Common myeloid progenitor, CD34-positive (primary cell): Measurements from ENCODE around the gene ZNF780A.

Experiments used
- CTCF ChIA-PET: fragments of 350-600 bp; sonication (Branson Sonifier 250); formaldehyde crosslinking; loops from one replicate; lab custom pipeline; 2021; ENCODE audit warnings: antibody characterized with exemption; lab: Charles Lee
- POLR2A ChIA-PET: fragments of 350-600 bp; sonication (Branson Sonifier 250); formaldehyde crosslinking; loops from one replicate; lab custom pipeline; 2021; ENCODE audit warnings: antibody characterized with exemption; lab: Charles Lee
- DNase-seq, 3 donors: peaks; one replicate each; pipeline versions ENCODE4 v3.0.0 to v3.0.0-alpha.2; 2013
- H3K27ac ChIP-seq, 2 experiments: 1 replicate in 1 of 2; 2 replicates in 1 of 2; pipeline ENCODE4 v1.7.0; 2013; ENCODE audit warnings: inconsistent platforms in 2 of 2, low read length in 2 of 2, mild to moderate bottlenecking in 2 of 2, low read depth in 1 of 2, moderate library complexity in 1 of 2; ENCODE audit not compliant: severe bottlenecking in 2 of 2, insufficient read depth in 1 of 2, poor library complexity in 1 of 2
- H3K27me3 ChIP-seq, 5 experiments: replicated peaks in 2 of 5; 1 replicate in 3 of 5; 2 replicates in 2 of 5; pipeline versions ENCODE4 v1.6.1 to v1.7.0; 2013; ENCODE audit warnings: low read length in 4 of 5, mild to moderate bottlenecking in 2 of 5, moderate library complexity in 2 of 5, inconsistent platforms in 1 of 5; ENCODE audit not compliant: insufficient read depth in 5 of 5, control insufficient read depth in 4 of 5
- H3K36me3 ChIP-seq, 4 experiments: 1 replicate in 2 of 4; 2 replicates in 2 of 4; pipeline versions ENCODE4 v1.6.1 to v1.7.0; 2013; ENCODE audit warnings: low read length in 3 of 4, control low read depth in 1 of 4, mild to moderate bottlenecking in 1 of 4; ENCODE audit not compliant: control insufficient read depth in 4 of 4, insufficient read depth in 4 of 4
- H3K4me1 ChIP-seq, 4 experiments: 1 replicate in 3 of 4; 2 replicates in 1 of 4; pipeline versions ENCODE4 v1.6.1 to v1.7.1; 2013; ENCODE audit warnings: low read length in 3 of 4, mild to moderate bottlenecking in 3 of 4, control low read depth in 1 of 4, inconsistent platforms in 1 of 4, moderate library complexity in 1 of 4; ENCODE audit not compliant: control insufficient read depth in 4 of 4, insufficient read depth in 4 of 4; ENCODE audit errors: control extremely low read depth in 1 of 4
- H3K4me3 ChIP-seq, 7 experiments: 1 replicate in 4 of 7; 2 replicates in 3 of 7; pipeline versions ENCODE4 v1.5.1 to v1.7.0; 2013; ENCODE audit warnings: mild to moderate bottlenecking in 7 of 7, low read length in 6 of 7, moderate library complexity in 6 of 7, inconsistent platforms in 2 of 7, low read depth in 2 of 7, control low read depth in 1 of 7; ENCODE audit not compliant: insufficient read depth in 4 of 7, control insufficient read depth in 1 of 7; ENCODE audit errors: extremely low read depth in 1 of 7
- H3K9me3 ChIP-seq, 5 experiments: 1 replicate in 4 of 5; 2 replicates in 1 of 5; pipeline versions ENCODE4 v1.6.1 to v1.7.1; 2013; ENCODE audit warnings: low read length in 4 of 5, mild to moderate bottlenecking in 2 of 5, inconsistent platforms in 1 of 5, low read depth in 1 of 5, moderate library complexity in 1 of 5; ENCODE audit not compliant: control insufficient read depth in 4 of 5, insufficient read depth in 2 of 5; ENCODE audit errors: control extremely low read depth in 1 of 5
- WGBS: methylation state at CpG from one replicate; pipeline ENCODE4 v1.1.5; 2013; ENCODE audit not compliant: insufficient coverage; 5-methylcytosine and 5-hydroxymethylcytosine counted together

Gene ZNF780A

DNA sequence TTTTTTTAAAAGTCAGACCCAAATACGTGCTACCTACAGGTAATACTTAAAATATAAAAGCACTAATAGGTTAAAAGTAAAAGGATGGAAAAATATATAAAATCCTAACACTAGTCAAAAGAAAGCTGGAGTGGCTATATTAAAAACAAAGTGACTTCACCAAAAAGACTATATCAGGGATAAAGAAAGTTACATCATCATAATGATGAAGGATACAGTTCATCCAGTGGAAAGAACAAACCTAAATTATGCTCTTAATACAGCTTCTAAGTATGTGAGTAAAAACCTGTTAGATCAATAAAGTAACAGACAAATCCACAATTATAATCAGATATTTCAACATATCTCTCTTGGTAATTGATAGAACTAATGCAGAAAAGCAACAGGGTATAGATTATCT is 33.6 kb downstream of the ZNF780A start:
- WGBS, result no CpG with 5 or more reads among the region's 1 CpG
- Histone ChIP-seq H3K27me3 (no peaks in the 10 kb centered on the region), H3K4me3 (peak overlapping the region in 3 of 7 experiments; percentile 76 to 93 (median 79)), H3K4me1 (peaks cover 4 to 20% (median 10%) of the 10 kb centered on the region in 4 experiments), H3K27ac (no peak overlapping the region), H3K9me3 (peaks cover 0 to 25% (median 9%) of the 10 kb centered on the region in 5 experiments), H3K36me3 (peaks cover 0 to 4% (median 0%) of the 10 kb centered on the region in 4 experiments)
- ChIA-PET CTCF (interaction anchor here (1.4 to 2.4 kb wide), 2 partner anchors 22 to 108 kb away, joined by 3 to 5 read pairs; no protein-coding TSS in a partner anchor), POLR2A (no interaction called here)
- no peak for DNase-seq

DNA sequence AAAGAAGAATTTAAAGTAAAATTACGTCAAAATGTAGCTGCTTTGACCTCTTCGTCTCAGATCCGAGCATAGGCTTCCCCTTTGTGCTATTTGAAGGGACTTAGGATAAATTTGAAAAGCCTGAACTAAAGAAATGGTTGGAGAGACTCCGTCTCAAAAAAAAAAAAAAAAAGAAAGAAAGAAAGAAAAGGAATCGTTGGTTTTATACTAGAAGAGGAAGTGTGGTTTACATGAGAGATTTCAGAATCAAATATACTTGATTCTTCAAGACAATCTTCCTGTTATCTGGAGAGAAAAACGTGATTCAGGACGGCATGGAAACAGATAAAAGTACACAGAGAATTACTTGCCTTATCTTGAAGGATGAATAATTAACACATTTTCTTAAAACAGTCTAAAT is 34.2 kb downstream of the ZNF780A start:
- peak in 1 of 3 donors; percentile 49 for DNase-seq
- no peaks in the 10 kb centered on the region for H3K27me3 ChIP-seq
- H3K9me3 ChIP-seq, result peaks cover 2 to 31% (median 9%) of the 10 kb centered on the region in 5 experiments
- H3K36me3 ChIP-seq, result peaks cover 0 to 10% (median under 1%) of the 10 kb centered on the region in 4 experiments
- POLR2A ChIA-PET, result no interaction called here
- CTCF ChIA-PET, result interaction anchor here (1.4 to 2.4 kb wide), 3 partner anchors 23 to 109 kb away, joined by 3 to 7 read pairs (median 5); partner anchors contain the start of gene PSMC4
- peak overlapping the region; percentile 14 to 67 for H3K27ac ChIP-seq
- peaks cover 4 to 20% (median 10%) of the 10 kb centered on the region in 4 experiments for H3K4me1 ChIP-seq
- peak overlapping the region in 6 of 7 experiments; percentile 76 to 95 (median 92) for H3K4me3 ChIP-seq
- 0% methylated on average over 3 of the region's 7 CpGs for WGBS

DNA sequence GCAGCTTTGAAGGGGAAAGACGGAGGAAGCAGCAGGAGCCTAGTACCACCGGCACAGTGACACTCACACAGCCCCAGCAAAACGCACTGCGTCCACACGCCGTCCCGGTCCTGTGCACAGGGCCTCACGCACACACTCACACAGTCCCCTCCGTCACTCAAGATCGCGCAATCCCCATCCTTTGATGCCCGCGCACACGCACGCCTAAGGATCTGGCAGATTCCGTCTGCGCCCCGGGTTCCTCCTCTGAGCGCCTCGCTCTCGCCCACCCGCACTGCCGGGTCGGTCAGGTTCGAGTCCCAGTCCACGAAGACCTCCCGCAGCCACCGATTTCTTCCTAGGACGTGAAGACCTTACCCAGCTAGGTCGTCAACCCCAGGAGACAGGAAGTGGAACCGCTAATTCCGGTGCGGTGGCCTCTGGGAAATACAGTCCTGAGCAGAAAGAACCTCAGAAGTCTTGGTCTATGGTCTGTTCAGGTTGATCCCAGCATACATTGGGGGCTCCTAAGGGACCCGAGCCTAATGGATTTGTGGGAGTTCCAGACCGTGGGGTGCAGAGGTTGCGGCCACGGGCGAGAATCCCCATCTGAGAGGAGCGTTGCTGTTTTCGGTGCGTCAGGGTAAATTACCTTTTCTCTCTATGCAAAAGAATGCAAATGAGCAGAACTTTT is 34.8 kb downstream of the ZNF780A start, which contains the start of gene ZNF780B:
Gene ZNF780B, minus strand, starts transcription at position 400 of the 673 bp plus-strand sequence. CDS start 5,899 bp downstream, outside the sequence.
- POLR2A ChIA-PET, result no interaction called here
- DNase-seq, result peak; percentile 64 to 86 (median 80)
- peaks cover 0 to 12% (median 1%) of the 10 kb centered on the region in 4 experiments for H3K36me3 ChIP-seq
- H3K4me3 ChIP-seq, result peak within 1 kb of the TSS; percentile 73 to 95 (median 91)
- peak within 1 kb of the TSS; percentile 14 to 67 for H3K27ac ChIP-seq
- no peaks in the 10 kb centered on the region for H3K27me3 ChIP-seq
- CTCF ChIA-PET, result interaction anchor here (0.6 to 2.4 kb wide), 5 partner anchors 24 to 292 kb away, joined by 3 to 7 read pairs (median 4); partner anchors contain the start of gene PSMC4
- peaks cover 2 to 31% (median 9%) of the 10 kb centered on the region in 5 experiments for H3K9me3 ChIP-seq
- 0% methylated on average over 37 of the region's 41 CpGs for WGBS
- peaks cover 4 to 20% (median 10%) of the 10 kb centered on the region in 4 experiments for H3K4me1 ChIP-seq

DNA sequence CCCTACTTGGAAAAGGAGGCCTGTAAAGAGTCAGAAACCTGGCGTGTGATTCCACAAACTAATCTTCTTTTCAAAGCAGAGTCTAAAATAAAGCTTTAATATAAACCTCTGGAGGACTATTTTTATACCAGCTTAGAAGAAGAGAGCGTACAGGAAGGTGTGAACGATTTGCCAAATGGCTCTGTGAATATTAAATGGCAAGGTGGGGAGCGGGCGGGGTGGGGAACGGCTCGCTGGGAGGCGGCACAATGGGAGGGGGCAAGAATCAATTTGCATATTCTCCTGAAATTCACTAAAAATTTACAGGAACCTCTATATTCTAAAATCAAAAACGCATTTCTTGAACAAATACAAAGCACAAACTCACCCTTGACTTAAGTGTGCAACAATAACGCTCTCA is 35.7 kb downstream of the ZNF780A start:
- peak overlapping the region in 1 of 2 experiments; percentile 67 for H3K27ac ChIP-seq
- POLR2A ChIA-PET, result no interaction called here

DNA sequence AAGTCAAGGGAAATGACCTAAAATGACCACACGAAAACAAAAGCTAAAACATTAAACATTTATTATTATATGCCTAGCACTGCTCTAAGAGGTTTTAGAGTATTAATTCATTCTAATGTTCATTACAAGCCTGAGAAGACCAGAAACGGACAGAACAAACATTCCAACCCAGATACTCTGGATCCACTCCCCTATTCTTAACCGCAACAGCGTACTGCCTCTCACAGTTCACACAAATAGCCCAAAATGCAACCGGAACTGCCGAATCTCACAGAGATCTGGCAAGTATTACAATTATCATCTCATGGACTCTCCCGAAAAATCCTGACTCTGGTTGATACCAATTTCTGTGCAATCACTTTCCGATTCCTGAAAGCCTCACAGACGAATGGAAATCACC is 36.1 kb downstream of the ZNF780A start:
- DNase-seq, result no peak
- Histone ChIP-seq H3K4me3 (peak overlapping the region in 2 of 7 experiments; percentile 6 to 79), H3K4me1 (peaks cover 4 to 20% (median 10%) of the 10 kb centered on the region in 4 experiments), H3K9me3 (peaks cover 6 to 37% (median 14%) of the 10 kb centered on the region in 5 experiments), H3K27ac (no peak overlapping the region), H3K36me3 (peaks cover 5 to 22% (median 11%) of the 10 kb centered on the region in 4 experiments), H3K27me3 (no peaks in the 10 kb centered on the region)
- ChIA-PET POLR2A (no interaction called here), CTCF (interaction anchor here (2.3 kb wide), 1 partner anchor 84 kb away, joined by 7 read pairs; the partner anchor contains the start of gene PSMC4)
- 100% methylated on average over 5 of the region's 9 CpGs for WGBS

More for the DNA sequence above, 35.7 kb downstream of the ZNF780A start:
- Histone ChIP-seq H3K36me3 (peaks cover 5 to 19% (median 9%) of the 10 kb centered on the region in 4 experiments), H3K27me3 (no peaks in the 10 kb centered on the region), H3K9me3 (peaks cover 6 to 39% (median 14%) of the 10 kb centered on the region in 5 experiments), H3K4me3 (peak overlapping the region in 6 of 7 experiments; percentile 76 to 95 (median 92)), H3K4me1 (peaks cover 4 to 20% (median 10%) of the 10 kb centered on the region in 4 experiments)
- DNase-seq, result no peak
- CTCF ChIA-PET, result interaction anchor here (0.9 to 2.4 kb wide), 3 partner anchors 25 to 84 kb away, joined by 3 to 7 read pairs (median 5); partner anchors contain the start of gene PSMC4
- 62% methylated on average over 9 of the region's 10 CpGs for WGBS

DNA sequence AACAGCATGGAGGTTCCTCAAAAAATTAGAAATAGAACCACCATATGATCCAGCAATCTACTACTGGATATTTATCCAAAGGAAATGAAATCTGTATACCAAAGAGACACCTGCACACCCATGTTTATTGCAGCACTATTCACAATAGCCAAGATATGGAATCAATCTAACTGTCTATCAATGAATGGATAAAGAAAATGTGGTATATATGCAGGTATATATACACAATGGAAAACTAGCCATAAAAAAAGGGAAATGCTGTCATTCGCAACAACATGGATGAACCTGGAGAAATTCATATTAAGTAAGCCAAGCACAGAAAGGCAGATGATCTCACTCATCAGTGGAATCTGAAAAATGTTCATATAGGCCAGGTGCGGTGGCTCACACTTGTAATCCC is 37.3 kb downstream of the ZNF780A start:
- no peak overlapping the region for H3K4me3 ChIP-seq
- 97% methylated on average over 2 of the region's 2 CpGs for WGBS
- no peak for DNase-seq

More for the DNA sequence above, 37.3 kb downstream of the ZNF780A start:
- no peaks in the 10 kb centered on the region for H3K27me3 ChIP-seq
- H3K9me3 ChIP-seq, result peaks cover 7 to 42% (median 19%) of the 10 kb centered on the region in 5 experiments
- POLR2A ChIA-PET, result no interaction called here
- peaks cover 10 to 29% (median 21%) of the 10 kb centered on the region in 4 experiments for H3K36me3 ChIP-seq
- H3K4me1 ChIP-seq, result peaks cover 4 to 20% (median 10%) of the 10 kb centered on the region in 4 experiments
- CTCF ChIA-PET, result no interaction called here
- no peak overlapping the region for H3K27ac ChIP-seq
